Peyer's patch (tissue), 4 donors: ENCODE data around the gene PDCD4.

Experiments
- CTCF ChIP-seq, 6 experiments: fragments of 450-650 bp in 4 of 6; fragments of 200-600 bp in 2 of 6; sonication (generic) in 1 of 6; IDR thresholded peaks; one replicate each; pipeline ENCODE4 v1.5.1; 2017 to 2019; ENCODE audit warnings: antibody characterized with exemption in 6 of 6, mild to moderate bottlenecking in 3 of 6, moderate library complexity in 1 of 6
- POLR2A ChIP-seq, 2 donors: fragments of 450-650 bp; IDR thresholded peaks; one replicate each; pipeline ENCODE4 v1.5.1; 2017; ENCODE audit warnings: antibody characterized with exemption in 2 of 2, mild to moderate bottlenecking in 2 of 2, moderate library complexity in 2 of 2

- TF ChIP-seq CTCF (IDR thresholded peaks at IDR 0.05) = no peak
- TF ChIP-seq POLR2A (IDR thresholded peaks at IDR 0.05) = no peak
These were observed 48.9 kb upstream of the PDCD4 start for GRCh38 chr10:110822712-110823311.
